M059J (cell line): ENCODE data around the gene INSC. TPM values are rescaled to one million over a fixed set of nuclear protein-coding genes. Genes with fewer than 3 reads are reported as not detected.

ENCODE experiments used
- DNase-seq: peaks from one replicate; pipeline ENCODE4 v3.0.0-alpha.2; 2012; ENCODE audit warnings: low read depth
- total RNA-seq: library from RNA; depleted of rRNA; stranded (reverse); fragments of >200 nt; shearing (Covaris generic); gene quantifications from 2 replicates; pipeline ENCODE4 v1.2.3, GENCODE V29; 2014; rRNA removed

INSC gene
- total RNA-seq, 1 experiment from 2014 or later: 0.62 TPM

DNA sequence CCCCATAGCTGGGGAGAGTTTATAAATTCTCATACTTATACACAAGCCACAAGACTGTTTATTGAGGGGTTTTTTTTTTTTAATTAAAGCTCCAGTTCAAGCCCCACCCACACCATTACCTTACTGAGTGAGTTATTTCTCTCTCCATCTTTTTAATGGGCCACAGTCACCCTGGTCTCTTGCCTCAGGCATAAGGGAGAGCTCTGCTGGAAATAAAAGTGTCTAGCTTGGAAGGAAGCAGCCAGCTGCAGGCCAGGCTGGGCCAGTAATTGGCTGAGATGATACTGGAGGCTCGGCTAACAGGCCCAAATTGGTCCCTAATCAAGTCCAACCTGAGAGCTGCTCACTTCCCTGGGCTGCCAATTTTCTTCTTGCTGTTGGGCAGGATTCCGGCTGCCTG is 174.1 kb downstream of the INSC start:
- peak; percentile 80 for DNase-seq

DNA sequence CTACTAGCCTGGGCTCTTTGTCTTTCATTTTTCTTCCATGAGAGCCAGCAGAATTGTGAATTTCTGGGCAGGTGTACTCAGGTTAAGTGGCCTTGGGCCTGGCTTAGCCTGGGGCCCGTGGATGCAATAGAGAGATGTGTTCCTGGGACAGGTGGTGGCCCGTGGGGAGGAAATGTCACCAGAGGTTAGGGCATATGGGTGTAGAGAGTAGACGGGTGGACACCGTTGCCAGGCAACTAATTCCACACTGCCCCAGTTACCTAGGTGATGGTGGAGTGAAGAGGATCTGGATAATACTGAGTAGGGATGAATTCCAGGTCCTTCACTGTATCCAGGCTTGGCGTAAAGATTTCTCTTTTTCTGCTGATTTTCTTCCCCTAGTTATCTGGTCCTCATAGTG is 175.0 kb downstream of the INSC start:
- DNase-seq: no peak

DNA sequence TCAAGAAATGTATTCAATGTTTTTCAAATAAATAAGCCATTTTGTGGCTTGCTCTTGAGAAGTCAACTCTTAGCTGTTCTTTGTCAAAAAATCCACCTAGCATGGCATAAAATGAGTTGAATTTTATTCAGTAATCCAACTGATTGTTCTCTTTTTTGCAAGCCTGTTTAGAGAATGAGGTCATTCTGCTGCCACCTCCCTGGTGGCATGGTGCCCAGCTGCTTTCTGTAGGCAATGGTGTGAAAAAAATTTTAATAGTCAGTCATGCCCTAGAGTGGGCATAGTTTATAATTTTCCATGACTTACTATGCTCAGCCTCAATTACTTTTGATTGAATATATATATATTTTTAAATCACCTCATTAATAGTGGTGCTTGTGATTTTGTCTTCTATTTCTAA is 177.2 kb downstream of the INSC start:
- peak; percentile 39 for DNase-seq

DNA sequence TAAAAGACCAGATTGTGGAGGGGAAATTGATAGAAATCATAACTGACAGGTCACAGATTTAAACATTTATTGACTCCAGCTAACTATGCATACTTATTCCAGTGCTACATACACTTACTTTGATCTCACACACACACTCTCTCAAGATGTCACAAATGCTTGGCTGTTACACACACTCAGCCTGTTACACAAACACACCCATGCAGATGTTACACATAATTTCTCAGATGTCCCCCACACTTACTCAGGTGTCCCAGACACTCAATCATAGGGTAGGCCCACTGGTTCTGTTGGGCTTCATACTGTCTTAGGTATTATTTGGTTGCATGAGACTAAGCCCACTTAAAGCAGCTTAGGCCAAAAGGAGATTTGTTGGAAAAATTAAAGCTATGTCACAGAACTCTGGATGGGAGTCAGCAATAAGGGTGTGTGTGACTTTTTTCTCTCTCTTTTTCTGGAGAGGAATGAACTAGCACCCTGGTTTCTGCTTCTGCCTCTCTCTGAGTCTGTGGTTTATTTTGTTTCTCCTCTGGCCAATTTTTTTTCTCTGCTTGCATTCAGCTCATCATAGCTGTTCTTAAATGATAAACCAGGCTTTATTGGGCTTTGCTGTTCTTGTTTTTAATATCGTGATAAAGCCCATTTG is 179.4 kb downstream of the INSC start:
- DNase-seq: no peak

DNA sequence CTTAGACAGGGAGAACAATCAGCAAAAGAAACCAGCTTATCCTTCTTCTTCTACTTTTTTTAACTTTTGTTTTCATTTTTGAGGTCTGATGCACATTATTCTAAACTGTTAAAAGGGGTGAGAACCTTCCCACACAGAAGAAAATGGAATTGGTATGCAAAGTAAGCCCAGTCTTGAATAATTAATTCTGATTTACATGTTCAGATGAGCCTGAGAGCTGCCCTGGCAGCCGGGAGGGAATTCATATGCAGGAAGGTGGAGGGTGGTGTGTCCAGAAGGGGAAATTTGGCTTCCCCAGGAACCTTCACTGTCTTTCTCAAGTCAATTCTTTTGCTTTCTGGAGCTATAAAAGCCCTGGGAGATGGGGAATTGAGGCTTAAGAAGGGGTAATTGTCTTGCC is 181.0 kb downstream of the INSC start:
- DNase-seq: no peak

Other genes with a start within 250 kb of the INSC start
- gene CYP2R1, start 222.7 kb upstream of the INSC start, total RNA-seq: 6.9 and 7.8 TPM in 2 replicates
- not detected in 2 replicates for gene CALCA, start 142.6 kb upstream of the INSC start, total RNA-seq
- gene CALCB, start 41.3 kb upstream of the INSC start, total RNA-seq: not detected in 2 replicates